Kidney epithelial cell (primary cell): Measurements from ENCODE around the gene CST6. TPM values are rescaled to one million over a fixed set of nuclear protein-coding genes. Genes with fewer than 3 reads are reported as not detected.
"Not testable (repeated sequence)": the region's sequence is repeated elsewhere in the genome, so short reads cannot be mapped to it uniquely, and the experiment has no call there.

Experiments
- DNase-seq: peaks from one replicate; pipeline ENCODE4 v3.0.0-alpha.2; 2010; ENCODE audit warnings: low read depth
- H3K27me3 ChIP-seq: 2 replicates; pipeline ENCODE4 v1.6.0; 2011; ENCODE audit warnings: low read length; ENCODE audit not compliant: control insufficient read depth, insufficient read depth
- H3K36me3 ChIP-seq: 2 replicates; pipeline ENCODE4 v1.5.1; 2011; ENCODE audit warnings: low read length; ENCODE audit not compliant: control insufficient read depth, insufficient read depth
- H3K4me3 ChIP-seq: 2 replicates; pipeline ENCODE4 v1.5.1; 2011; ENCODE audit warnings: low read depth, mild to moderate bottlenecking, control low read depth, low read length
- CTCF ChIP-seq: IDR thresholded peaks from 2 replicates; pipeline ENCODE4 v1.5.1; 2011; ENCODE audit warnings: mild to moderate bottlenecking, moderate library complexity, low read length, control low read depth, inconsistent platforms; ENCODE audit not compliant: insufficient read depth, poor library complexity, severe bottlenecking
- total RNA-seq: library from RNA; depleted of rRNA; stranded (reverse); fragments of >200 nt; gene quantifications from 2 replicates; pipeline ENCODE4 v1.2.3, GENCODE V29; 2015

Gene CST6
- total RNA-seq, 1 donor from 2014 or later, result 59.8 TPM

GRCh38 chr11:66006134-66006890 lies 5.5 kb upstream of the CST6 start:
- DNase-seq, result no peak
- Histone ChIP-seq H3K36me3 (no peaks in the 10 kb centered on the region), H3K27me3 (no peaks in the 10 kb centered on the region), H3K4me3 (no peak overlapping the region)
- no peak for TF ChIP-seq CTCF

GRCh38 chr11:66006891-66007176 lies 5.0 kb upstream of the CST6 start:
- DNase-seq, result no peak
- no peaks in the 10 kb centered on the region for H3K36me3 ChIP-seq
- TF ChIP-seq CTCF, result no peak

GRCh38 chr11:66007201-66007634 lies 4.6 kb upstream of the CST6 start:
- peaks cover 2% of the 10 kb centered on the region for H3K27me3 ChIP-seq

More at GRCh38 chr11:66006891-66007176, 5.0 kb upstream of the CST6 start:
- no peaks in the 10 kb centered on the region for H3K27me3 ChIP-seq
- no peak overlapping the region for H3K4me3 ChIP-seq

GRCh38 chr11:66008095-66008467 lies 3.7 kb upstream of the CST6 start:
- TF ChIP-seq CTCF, result no peak
- no peak for DNase-seq
- H3K4me3 ChIP-seq, result no peak overlapping the region
- H3K27me3 ChIP-seq, result peaks cover 2% of the 10 kb centered on the region
- no peaks in the 10 kb centered on the region for H3K36me3 ChIP-seq

More at GRCh38 chr11:66007201-66007634, 4.6 kb upstream of the CST6 start:
- no peak for TF ChIP-seq CTCF
- H3K4me3 ChIP-seq, result no peak overlapping the region
- no peaks in the 10 kb centered on the region for H3K36me3 ChIP-seq
- DNase-seq, result no peak

GRCh38 chr11:66008468-66009101 lies 3.2 kb upstream of the CST6 start:
- Histone ChIP-seq H3K27me3 (peaks cover 2% of the 10 kb centered on the region), H3K36me3 (no peaks in the 10 kb centered on the region), H3K4me3 (no peak overlapping the region)
- no peak for DNase-seq
- no peak for TF ChIP-seq CTCF

GRCh38 chr11:66010036-66010435 lies 1.8 kb upstream of the CST6 start:
- H3K4me3 ChIP-seq, H3K36me3 ChIP-seq, DNase-seq, H3K27me3 ChIP-seq: not testable (repeated sequence)
